Ishikawa (cell line): ENCODE data around the gene TEX9.

ENCODE experiments used
- CEBPB ChIP-seq: IDR thresholded peaks from 2 replicates; pipeline ENCODE4 v1.6.1; 2012
- CREB1 ChIP-seq: IDR thresholded peaks from 2 replicates; pipeline ENCODE4 v1.6.1; 2012; ENCODE audit warnings: low read depth
- EGR1 ChIP-seq: IDR thresholded peaks from 2 replicates; pipeline ENCODE4 v1.6.1; 2012
- EP300 ChIP-seq: IDR thresholded peaks from 2 replicates; pipeline ENCODE4 v1.6.1; 2012; ENCODE audit warnings: borderline replicate concordance
- FOXM1 ChIP-seq: IDR thresholded peaks from 2 replicates; pipeline ENCODE4 v1.6.1; 2012; ENCODE audit warnings: low read depth, borderline replicate concordance
- MAX ChIP-seq: IDR thresholded peaks from 2 replicates; pipeline ENCODE4 v1.6.1; 2012
- NFIC ChIP-seq: IDR thresholded peaks from 2 replicates; pipeline ENCODE4 v1.6.1; 2012
- RAD21 ChIP-seq: IDR thresholded peaks from 2 replicates; pipeline ENCODE4 v1.6.1; 2012; ENCODE audit warnings: low read depth
- TAF1 ChIP-seq: IDR thresholded peaks from 2 replicates; pipeline ENCODE4 v1.6.1; 2012; ENCODE audit warnings: low read depth, mild to moderate bottlenecking
- TCF12 ChIP-seq: IDR thresholded peaks from 2 replicates; pipeline ENCODE4 v1.6.1; 2012; ENCODE audit warnings: low read depth
- TEAD4 ChIP-seq: IDR thresholded peaks from 2 replicates; pipeline ENCODE4 v1.6.1; 2012
- YY1 ChIP-seq: IDR thresholded peaks from 2 replicates; pipeline ENCODE4 v1.6.1; 2012; ENCODE audit warnings: low read depth
- ZBTB7A ChIP-seq: IDR thresholded peaks from 2 replicates; pipeline ENCODE4 v1.6.1; 2012; ENCODE audit warnings: low read depth
- TF ChIP-seq, protein P1 (sequence below): IDR thresholded peaks from 2 replicates; pipeline ENCODE4 v1.6.1; 2012; ENCODE audit warnings: low read depth, mild to moderate bottlenecking
- TF ChIP-seq, protein P2 (sequence below): IDR thresholded peaks from 2 replicates; pipeline ENCODE4 v1.6.1; 2012

The TEX9 gene

DNA sequence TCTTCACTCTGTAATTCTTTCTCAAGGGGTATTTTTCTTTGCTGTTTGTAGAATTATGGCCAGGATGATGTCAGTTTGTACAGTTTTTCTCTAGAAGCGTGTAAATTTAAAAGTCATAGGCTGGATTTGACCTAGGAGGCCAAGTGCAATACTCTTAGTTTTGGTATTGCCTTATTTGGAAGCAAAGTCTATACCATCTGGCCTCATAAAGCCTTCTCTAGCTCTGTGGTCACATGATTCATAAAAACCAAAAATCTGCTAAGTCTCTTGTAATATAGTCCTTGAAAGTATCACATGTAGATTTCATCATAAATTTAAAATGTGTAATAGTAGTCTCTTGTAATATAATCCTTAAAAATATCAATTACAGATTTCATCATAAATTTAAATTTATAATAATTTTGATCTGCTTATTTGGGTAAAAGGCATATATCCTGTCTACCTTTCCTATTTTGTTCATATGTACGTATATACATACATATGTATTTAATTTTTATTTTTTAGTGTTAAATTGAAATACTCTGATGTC, 25.6 kb downstream of the TEX9 start:
- no peak for TF ChIP-seq MAX
- TF ChIP-seq, protein P1, sequence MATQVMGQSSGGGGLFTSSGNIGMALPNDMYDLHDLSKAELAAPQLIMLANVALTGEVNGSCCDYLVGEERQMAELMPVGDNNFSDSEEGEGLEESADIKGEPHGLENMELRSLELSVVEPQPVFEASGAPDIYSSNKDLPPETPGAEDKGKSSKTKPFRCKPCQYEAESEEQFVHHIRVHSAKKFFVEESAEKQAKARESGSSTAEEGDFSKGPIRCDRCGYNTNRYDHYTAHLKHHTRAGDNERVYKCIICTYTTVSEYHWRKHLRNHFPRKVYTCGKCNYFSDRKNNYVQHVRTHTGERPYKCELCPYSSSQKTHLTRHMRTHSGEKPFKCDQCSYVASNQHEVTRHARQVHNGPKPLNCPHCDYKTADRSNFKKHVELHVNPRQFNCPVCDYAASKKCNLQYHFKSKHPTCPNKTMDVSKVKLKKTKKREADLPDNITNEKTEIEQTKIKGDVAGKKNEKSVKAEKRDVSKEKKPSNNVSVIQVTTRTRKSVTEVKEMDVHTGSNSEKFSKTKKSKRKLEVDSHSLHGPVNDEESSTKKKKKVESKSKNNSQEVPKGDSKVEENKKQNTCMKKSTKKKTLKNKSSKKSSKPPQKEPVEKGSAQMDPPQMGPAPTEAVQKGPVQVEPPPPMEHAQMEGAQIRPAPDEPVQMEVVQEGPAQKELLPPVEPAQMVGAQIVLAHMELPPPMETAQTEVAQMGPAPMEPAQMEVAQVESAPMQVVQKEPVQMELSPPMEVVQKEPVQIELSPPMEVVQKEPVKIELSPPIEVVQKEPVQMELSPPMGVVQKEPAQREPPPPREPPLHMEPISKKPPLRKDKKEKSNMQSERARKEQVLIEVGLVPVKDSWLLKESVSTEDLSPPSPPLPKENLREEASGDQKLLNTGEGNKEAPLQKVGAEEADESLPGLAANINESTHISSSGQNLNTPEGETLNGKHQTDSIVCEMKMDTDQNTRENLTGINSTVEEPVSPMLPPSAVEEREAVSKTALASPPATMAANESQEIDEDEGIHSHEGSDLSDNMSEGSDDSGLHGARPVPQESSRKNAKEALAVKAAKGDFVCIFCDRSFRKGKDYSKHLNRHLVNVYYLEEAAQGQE: no peak
- TF ChIP-seq FOXM1: no peak
- TF ChIP-seq YY1: no peak

DNA sequence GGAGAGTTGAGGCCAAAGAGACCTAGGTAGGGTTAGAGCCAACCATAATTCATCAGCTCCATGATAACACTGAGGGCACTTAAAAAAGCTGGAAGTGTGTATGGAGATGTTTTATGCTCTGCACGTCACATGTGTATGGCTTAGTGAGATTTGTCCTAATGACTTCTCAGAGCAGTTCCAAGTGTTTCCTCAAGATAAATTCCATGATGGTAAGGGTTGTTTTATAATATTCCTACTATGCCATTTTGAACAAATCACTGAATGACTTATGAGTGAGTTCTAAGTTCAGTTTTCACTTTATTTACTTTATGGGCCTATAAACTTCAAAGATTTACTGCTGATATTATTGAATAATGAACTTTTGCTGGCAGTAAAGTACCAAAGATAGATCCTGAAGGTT, 28.1 kb downstream of the TEX9 start:
- TF ChIP-seq TAF1 (no peak), NFIC (no peak), EGR1 (no peak), FOXM1 (no peak), ZBTB7A (no peak), TCF12 (no peak), RAD21 (no peak), CEBPB (no peak), CREB1 (no peak), YY1 (no peak), EP300 (no peak), TEAD4 (no peak)
- TF ChIP-seq, protein P1: no peak

GRCh38 chr15:56394909-56395308, 29.7 kb downstream of the TEX9 start:
- no peak for TF ChIP-seq RAD21
- TF ChIP-seq YY1: no peak
- no peak for TF ChIP-seq CREB1

GRCh38 chr15:56410721-56411120, 45.5 kb downstream of the TEX9 start:
- TF ChIP-seq, protein P2, sequence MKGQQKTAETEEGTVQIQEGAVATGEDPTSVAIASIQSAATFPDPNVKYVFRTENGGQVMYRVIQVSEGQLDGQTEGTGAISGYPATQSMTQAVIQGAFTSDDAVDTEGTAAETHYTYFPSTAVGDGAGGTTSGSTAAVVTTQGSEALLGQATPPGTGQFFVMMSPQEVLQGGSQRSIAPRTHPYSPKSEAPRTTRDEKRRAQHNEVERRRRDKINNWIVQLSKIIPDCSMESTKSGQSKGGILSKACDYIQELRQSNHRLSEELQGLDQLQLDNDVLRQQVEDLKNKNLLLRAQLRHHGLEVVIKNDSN: no peak
- TF ChIP-seq RAD21: no peak
- TF ChIP-seq ZBTB7A: no peak
- TF ChIP-seq, protein P1: no peak
- no peak for TF ChIP-seq TCF12
- no peak for TF ChIP-seq NFIC
- no peak for TF ChIP-seq CEBPB
- no peak for TF ChIP-seq EGR1
- no peak for TF ChIP-seq YY1
- no peak for TF ChIP-seq MAX
- no peak for TF ChIP-seq TEAD4
- TF ChIP-seq EP300: no peak
- TF ChIP-seq FOXM1: no peak
- TF ChIP-seq CREB1: no peak

DNA sequence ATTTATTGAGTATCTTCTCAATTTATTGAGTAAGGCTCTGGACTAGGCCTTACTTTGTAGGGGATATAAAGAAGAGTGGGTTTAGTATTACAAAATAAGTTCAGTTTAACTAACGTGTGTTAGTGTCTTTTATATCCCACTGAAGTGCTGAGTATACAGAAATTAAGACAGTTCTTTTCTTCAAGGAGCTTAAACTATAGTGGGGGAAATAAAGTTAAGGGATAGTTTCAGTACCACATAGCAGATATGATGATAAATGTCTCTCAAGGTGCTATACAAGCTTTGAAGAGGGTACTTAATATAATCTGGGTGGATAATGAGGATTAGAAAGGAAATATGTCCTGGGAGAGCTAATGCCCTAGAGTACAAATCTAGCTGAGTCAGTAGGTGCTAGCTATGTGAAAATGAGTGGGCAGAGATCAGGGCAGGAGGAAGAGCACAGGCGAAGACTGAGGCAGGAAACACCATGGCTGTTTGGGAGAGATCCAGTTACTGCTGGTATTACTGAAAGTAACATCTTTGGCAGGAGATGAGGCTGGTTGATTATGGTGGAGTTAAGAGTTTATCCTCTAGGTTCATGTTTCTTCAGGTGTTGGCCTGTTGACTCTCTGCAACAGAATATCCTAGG, 46.0 kb downstream of the TEX9 start:
- TF ChIP-seq EP300 (no peak), TCF12 (no peak), MAX (no peak), CREB1 (no peak), FOXM1 (no peak), RAD21 (no peak), ZBTB7A (no peak)
- TF ChIP-seq, protein P2: no peak
- TF ChIP-seq, protein P1: no peak
